Stimulated activated CD8-positive, alpha-beta memory T cell treated with anti-CD3 and anti-CD28 coated beads, Interleukin-7, amount 100 ng/mL, for 24 hours (primary cell): ENCODE results near the gene STRADB.
"Not testable (repeated sequence)": the region's sequence is repeated elsewhere in the genome, so short reads cannot be mapped to it uniquely, and the experiment has no call there.

Experiments used
- DNase-seq: peaks from one replicate; pipeline ENCODE4 v3.0.0-alpha.2; 2020; ENCODE audit warnings: low read depth

STRADB gene

DNA sequence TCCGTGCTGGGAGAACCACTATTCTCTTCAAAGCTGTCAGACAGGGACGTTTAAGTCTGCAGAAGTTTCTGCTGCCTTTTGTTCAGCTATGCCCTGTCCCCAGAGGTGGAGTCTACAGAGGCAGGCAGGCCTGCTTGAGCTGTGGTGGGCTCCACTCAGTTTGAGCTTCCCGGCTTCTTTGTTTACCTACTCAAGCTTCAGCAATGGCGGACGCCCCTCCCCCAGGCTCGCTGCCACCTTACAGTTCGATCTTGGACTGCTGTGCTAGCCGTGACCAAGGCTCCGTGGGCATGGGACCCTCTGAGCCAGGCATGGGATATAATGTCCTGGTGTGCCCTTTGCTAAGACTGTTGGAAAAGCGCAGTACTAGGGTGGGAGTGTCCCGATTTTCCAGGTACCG lies 21.2 kb upstream of the STRADB start:
- not testable (repeated sequence) for DNase-seq

- no peak for DNase-seq
These were observed 20.7 kb upstream of the STRADB start for GRCh38 chr2:201430839-201431238.

GRCh38 chr2:201432038-201432620 lies 19.4 kb upstream of the STRADB start:
- no peak for DNase-seq

DNA sequence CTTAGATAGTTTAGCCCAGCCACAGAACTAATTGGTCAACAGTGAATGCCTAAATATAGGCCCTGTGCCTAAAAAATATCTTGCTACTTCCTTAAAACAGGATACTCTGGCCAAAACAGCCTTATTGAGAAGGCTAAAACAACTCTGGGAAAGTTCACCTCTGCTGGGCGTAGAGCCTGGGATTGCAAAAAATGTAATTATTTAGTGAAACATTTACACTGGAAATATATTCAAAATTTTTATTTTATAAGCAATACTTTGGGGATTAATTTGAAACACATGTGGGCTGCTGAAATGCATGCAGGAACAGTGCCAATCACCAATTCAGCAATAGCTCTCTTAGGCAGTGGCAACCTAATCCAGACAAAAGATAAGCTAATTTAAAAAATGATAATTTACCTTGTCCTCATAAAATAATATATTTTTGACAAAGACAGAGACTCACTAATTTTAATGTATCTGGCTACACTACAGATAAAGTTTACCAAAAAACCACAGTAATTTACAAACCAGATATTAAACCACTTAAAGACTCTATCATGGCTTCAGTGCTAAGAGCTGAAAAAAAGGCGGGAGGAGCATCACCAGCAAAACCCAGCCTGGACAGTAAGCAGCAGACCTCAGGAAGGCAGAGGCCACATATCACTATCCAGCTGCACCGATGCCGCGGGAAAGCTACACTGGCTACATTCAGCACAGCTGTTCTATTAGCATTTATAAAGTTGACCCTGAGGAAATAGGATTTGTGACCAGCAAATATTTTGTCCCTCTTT lies 18.7 kb upstream of the STRADB start:
- DNase-seq: no peak

DNA sequence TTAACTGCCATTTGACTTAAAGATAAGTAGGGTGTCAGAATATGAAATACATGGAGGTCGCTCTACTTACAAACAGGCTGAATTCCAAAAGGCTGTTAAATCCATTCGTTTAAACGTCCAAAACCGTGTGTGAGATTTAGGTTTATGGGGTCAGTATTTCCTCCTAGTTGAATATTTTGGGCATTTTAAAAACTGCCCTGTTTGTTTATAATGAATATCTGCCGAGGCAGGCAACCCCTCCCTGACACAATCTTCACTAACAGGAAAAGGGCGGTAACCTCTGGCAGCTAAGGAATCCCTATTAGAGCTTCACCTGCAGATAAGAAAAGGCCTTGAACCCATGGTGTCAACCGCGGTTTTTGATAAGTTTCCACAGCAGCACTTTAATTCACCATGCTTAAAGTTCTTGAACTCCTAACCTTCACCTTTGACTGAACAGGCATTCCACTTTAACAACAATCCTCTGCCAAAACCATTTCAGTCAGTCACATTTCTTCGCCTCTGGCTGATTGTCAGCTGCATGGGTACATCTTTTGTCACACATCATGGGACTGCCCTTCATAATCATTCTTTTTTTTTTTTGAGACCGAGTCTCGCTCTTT lies 18.0 kb upstream of the STRADB start:
- no peak for DNase-seq

GRCh38 chr2:201436141-201436540 lies 15.4 kb upstream of the STRADB start:
- DNase-seq: no peak

DNA sequence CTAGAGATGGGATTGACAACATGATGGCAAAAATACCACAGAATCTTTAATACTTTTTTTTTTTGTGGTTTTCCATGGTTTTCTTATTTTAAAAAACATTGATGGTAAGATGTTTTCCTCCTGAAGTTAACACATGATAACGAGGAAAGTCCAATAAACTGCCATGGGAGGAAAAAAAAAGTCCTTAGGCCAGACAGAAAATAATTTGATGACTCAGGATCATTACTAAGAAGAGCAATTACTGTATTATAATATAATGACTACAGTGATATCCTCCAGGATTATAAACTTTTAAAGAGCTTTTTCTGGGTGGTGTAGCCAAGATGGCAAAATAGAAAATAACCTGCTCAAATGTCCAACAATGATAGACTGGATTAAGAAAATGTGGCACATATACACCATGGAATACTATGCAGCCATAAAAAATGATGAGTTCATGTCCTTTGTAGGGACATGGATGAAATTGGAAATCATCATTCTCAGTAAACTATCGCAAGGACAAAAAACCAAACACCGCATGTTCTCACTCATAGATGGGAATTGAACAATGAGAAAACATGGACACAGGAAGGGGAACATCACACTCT lies 12.1 kb upstream of the STRADB start:
- not testable (repeated sequence) for DNase-seq

DNA sequence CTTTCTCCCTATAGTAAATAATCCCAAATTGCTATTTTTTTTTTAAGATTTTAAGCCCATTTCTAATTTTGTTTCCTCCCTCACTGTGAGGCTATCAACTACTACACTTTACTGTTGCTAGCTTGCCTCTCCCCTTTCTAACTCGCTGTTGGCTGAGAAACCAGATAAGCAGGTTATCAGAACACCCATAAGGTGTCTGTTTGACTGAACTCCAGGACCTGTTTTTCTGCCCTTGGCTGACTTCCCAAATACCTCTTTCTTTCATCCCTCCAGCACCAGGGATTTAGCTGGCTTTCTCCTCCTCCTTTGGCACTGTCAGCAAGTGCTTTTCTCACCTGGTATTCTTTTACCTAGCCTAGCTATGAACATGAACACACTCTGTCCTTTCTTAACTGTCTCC lies 11.4 kb upstream of the STRADB start:
- DNase-seq: no peak

DNA sequence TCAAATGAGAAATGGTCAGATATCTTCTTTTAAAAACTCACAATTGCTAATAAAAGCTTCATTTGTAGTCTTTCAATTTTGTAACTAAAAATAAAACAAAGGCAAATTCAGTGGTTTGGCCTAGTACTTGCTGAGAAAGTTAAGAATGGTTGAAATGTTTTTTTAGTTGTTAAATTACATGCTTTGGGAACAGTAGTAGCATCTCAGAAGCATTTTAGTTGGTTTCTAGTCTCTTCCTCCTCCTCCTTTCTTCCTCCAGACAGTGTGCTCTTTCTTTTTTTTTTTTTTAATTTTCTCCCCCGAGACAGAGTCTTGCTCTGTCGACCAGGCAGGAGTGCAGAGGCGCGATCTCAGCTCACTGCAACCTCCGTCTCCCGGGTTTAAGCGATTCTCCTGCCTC lies 10.1 kb upstream of the STRADB start:
- no peak for DNase-seq

- DNase-seq: no peak
These were observed 6.6 kb upstream of the STRADB start for GRCh38 chr2:201444746-201445465.

- DNase-seq: no peak
These were observed 4.5 kb upstream of the STRADB start for GRCh38 chr2:201447086-201447485.

DNA sequence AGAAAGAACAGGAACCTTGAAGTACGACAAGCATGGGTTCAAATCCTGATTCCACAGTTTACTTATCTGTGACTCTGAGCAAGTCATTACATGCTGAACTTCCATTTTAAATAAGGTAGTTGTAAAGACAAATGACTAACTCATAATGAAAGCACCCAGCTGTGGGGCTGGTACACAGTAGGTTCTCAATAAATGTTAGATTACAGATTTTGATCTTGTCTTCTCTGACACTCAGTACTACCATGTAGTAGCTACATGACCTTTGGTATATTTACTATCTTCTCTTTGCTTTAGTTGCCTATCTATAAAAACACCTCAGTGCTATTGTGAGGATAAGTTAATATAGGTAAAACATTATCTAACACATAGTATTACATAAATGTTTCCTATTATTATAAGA lies 3.5 kb upstream of the STRADB start:
- no peak for DNase-seq

GRCh38 chr2:201448701-201449100 lies 2.8 kb upstream of the STRADB start:
- DNase-seq: no peak

- no peak for DNase-seq
These were observed 617 bp upstream of the STRADB start for GRCh38 chr2:201450954-201451291.

- no peak for DNase-seq
These were observed 750 bp downstream of the STRADB start for GRCh38 chr2:201452058-201452921.

- DNase-seq: no peak
These were observed 1.5 kb downstream of the STRADB start for GRCh38 chr2:201452922-201453643.

- DNase-seq: no peak
These were observed 6.8 kb downstream of the STRADB start for GRCh38 chr2:201458381-201458780.

DNA sequence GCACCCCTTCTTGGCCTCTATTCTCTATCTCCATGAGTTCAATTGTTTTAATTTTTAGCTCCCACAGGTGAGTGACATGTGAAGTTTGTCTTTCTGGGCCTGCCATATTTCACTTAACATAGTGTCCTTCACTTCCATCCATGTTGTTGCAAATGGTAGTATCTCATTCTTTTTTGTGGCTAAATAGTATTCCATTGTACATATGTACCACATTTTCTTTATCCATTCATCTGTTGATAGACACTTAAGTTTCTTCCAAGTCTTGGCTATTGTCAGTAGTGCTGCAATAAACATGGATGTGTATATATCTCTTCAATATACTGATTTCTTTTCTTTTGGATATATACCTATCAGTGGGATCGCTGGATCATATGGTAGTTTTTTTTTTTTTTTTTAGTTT lies 9.0 kb downstream of the STRADB start:
- no peak for DNase-seq

- no peak for DNase-seq
These were observed 13.0 kb downstream of the STRADB start for GRCh38 chr2:201464547-201464946.

- DNase-seq: no peak
These were observed 14.0 kb downstream of the STRADB start for GRCh38 chr2:201465524-201465971.
